Measurements from ENCODE around the gene POLL.

Gene POLL

GRCh38 chr10:101575580-101576210 is 12.4 kb downstream of the POLL start:
- H3K79me2 ChIP-seq (ENCODE audit: insufficient read depth, low read length): no peaks in the 10 kb centered on the region
- H3K4me1 ChIP-seq (ENCODE audit: insufficient read depth, low read length, poor library complexity, severe bottlenecking): peaks cover 2% of the 10 kb centered on the region
- H3K4me2 ChIP-seq (ENCODE audit: low read depth, low read length, poor library complexity, severe bottlenecking): no peak overlapping the region
- H3K9me3 ChIP-seq (ENCODE audit: insufficient read depth, low read depth, low read length): no peaks in the 10 kb centered on the region
- H3K27me3 ChIP-seq (ENCODE audit: insufficient read depth, low read length, poor library complexity, severe bottlenecking): no peaks in the 10 kb centered on the region
- no peaks in the 10 kb centered on the region for H4K20me1 ChIP-seq (ENCODE audit: insufficient read depth, low read length, poor library complexity, severe bottlenecking)
- H2AFZ ChIP-seq (ENCODE audit: low read length): no peak overlapping the region
- no peak overlapping the region for H3K9ac ChIP-seq (ENCODE audit: low read depth, low read length, poor library complexity, severe bottlenecking)
- H3K9me2 ChIP-seq (replicated peaks; ENCODE audit: low read depth, low read length): no peaks in the 10 kb centered on the region
- TF ChIP-seq CTCF (conservative IDR thresholded peaks at IDR 0.05; ENCODE audit: low read length) (no peak), EZH2phosphoT487 (IDR thresholded peaks at IDR 0.05; ENCODE audit: borderline replicate concordance) (no peak)
- no peaks in the 10 kb centered on the region for H3F3A ChIP-seq (ENCODE audit: low read depth)
- no peak overlapping the region for H3K4me3 ChIP-seq (ENCODE audit: low read length, poor library complexity, severe bottlenecking)
- H3K36me3 ChIP-seq (ENCODE audit: insufficient read depth, low read length): no peaks in the 10 kb centered on the region; the same call in 1 of the 2 replicates

DNA sequence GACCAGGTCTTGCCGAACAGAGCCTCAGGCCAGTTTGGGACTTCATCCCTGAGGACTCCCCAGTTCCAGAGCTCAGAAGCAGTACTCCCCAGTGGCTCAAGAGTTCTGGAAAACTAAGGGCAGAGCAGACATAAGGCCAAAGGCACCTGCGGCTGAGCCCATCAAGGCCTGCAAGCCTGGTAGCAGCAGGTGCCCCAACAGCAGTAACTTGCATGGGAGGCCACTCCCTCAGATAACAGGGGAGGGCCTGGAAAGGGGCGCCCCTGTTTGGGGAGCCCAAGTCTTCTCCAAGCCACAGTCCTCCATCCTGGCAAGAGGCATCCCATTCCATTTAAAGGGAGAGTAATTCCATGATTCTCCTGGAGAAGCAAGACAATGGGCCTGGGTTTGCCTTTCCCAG is 13.0 kb downstream of the POLL start:
- H3K9me2 ChIP-seq (replicated peaks; ENCODE audit: low read depth, low read length): no peaks in the 10 kb centered on the region
- no peaks in the 10 kb centered on the region; the same call in 1 of the 2 replicates for H3K36me3 ChIP-seq (ENCODE audit: insufficient read depth, low read length)

GRCh38 chr10:101573885-101574753 is 13.9 kb downstream of the POLL start:
- Histone ChIP-seq H3K27me3 (ENCODE audit: insufficient read depth, low read length, poor library complexity, severe bottlenecking) (no peaks in the 10 kb centered on the region), H3K4me1 (ENCODE audit: insufficient read depth, low read length, poor library complexity, severe bottlenecking) (peaks cover 11% of the 10 kb centered on the region), H3K9ac (ENCODE audit: low read depth, low read length, poor library complexity, severe bottlenecking) (no peak overlapping the region), H3K36me3 (ENCODE audit: insufficient read depth, low read length) (no peaks in the 10 kb centered on the region), H3K9me3 (ENCODE audit: insufficient read depth, low read depth, low read length) (no peaks in the 10 kb centered on the region), H3K79me2 (ENCODE audit: insufficient read depth, low read length) (no peaks in the 10 kb centered on the region), H4K20me1 (ENCODE audit: insufficient read depth, low read length, poor library complexity, severe bottlenecking) (no peaks in the 10 kb centered on the region), H3K9me2 (replicated peaks; ENCODE audit: low read depth, low read length) (no peaks in the 10 kb centered on the region), H3K4me3 (ENCODE audit: low read length, poor library complexity, severe bottlenecking) (no peak overlapping the region), H2AFZ (ENCODE audit: low read length) (no peak overlapping the region), H3K4me2 (ENCODE audit: low read depth, low read length, poor library complexity, severe bottlenecking) (no peak overlapping the region), H3F3A (ENCODE audit: low read depth) (no peaks in the 10 kb centered on the region)
- no peak for TF ChIP-seq CTCF (conservative IDR thresholded peaks at IDR 0.05; ENCODE audit: low read length)
- TF ChIP-seq EZH2phosphoT487 (IDR thresholded peaks at IDR 0.05; ENCODE audit: borderline replicate concordance): no peak

More for the DNA sequence above, 13.0 kb downstream of the POLL start:
- Histone ChIP-seq H3F3A (ENCODE audit: low read depth) (no peaks in the 10 kb centered on the region), H3K79me2 (ENCODE audit: insufficient read depth, low read length) (no peaks in the 10 kb centered on the region), H3K4me3 (ENCODE audit: low read length, poor library complexity, severe bottlenecking) (no peak overlapping the region), H3K9ac (ENCODE audit: low read depth, low read length, poor library complexity, severe bottlenecking) (no peak overlapping the region), H3K4me1 (ENCODE audit: insufficient read depth, low read length, poor library complexity, severe bottlenecking) (peaks cover 6% of the 10 kb centered on the region), H3K27me3 (ENCODE audit: insufficient read depth, low read length, poor library complexity, severe bottlenecking) (no peaks in the 10 kb centered on the region), H3K4me2 (ENCODE audit: low read depth, low read length, poor library complexity, severe bottlenecking) (no peak overlapping the region), H3K9me3 (ENCODE audit: insufficient read depth, low read depth, low read length) (no peaks in the 10 kb centered on the region), H2AFZ (ENCODE audit: low read length) (no peak overlapping the region), H4K20me1 (ENCODE audit: insufficient read depth, low read length, poor library complexity, severe bottlenecking) (no peaks in the 10 kb centered on the region)
- TF ChIP-seq EZH2phosphoT487 (IDR thresholded peaks at IDR 0.05; ENCODE audit: borderline replicate concordance) (no peak), CTCF (conservative IDR thresholded peaks at IDR 0.05; ENCODE audit: low read length) (no peak)
